ENCODE measurements around the gene TRAPPC8.

DNA sequence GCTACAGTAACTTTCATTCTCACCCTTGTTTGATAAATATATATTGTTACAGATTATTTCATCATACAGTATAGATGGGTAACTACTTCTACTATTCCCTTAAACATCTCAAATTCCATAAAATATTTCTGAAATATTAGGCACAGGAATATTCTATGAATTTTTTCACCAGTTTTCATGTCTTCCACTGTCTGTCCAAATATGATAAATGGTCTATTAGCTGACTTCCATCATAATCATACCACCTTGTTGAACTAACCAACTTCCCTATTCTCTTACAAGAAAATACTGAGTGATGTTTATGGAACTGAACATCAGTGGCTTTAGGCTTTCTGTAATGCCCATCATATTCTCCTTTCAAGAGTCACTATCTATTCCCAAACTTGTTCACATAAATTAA is 82.4 kb downstream of the TRAPPC8 start:
- TF ChIP-seq, protein P1, sequence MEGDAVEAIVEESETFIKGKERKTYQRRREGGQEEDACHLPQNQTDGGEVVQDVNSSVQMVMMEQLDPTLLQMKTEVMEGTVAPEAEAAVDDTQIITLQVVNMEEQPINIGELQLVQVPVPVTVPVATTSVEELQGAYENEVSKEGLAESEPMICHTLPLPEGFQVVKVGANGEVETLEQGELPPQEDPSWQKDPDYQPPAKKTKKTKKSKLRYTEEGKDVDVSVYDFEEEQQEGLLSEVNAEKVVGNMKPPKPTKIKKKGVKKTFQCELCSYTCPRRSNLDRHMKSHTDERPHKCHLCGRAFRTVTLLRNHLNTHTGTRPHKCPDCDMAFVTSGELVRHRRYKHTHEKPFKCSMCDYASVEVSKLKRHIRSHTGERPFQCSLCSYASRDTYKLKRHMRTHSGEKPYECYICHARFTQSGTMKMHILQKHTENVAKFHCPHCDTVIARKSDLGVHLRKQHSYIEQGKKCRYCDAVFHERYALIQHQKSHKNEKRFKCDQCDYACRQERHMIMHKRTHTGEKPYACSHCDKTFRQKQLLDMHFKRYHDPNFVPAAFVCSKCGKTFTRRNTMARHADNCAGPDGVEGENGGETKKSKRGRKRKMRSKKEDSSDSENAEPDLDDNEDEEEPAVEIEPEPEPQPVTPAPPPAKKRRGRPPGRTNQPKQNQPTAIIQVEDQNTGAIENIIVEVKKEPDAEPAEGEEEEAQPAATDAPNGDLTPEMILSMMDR (IDR thresholded peaks at IDR 0.05; ENCODE audit: low read depth, low read length, poor library complexity, severe bottlenecking), result no peak
- no peak for TF ChIP-seq EZH2phosphoT487 (IDR thresholded peaks at IDR 0.05; ENCODE audit: borderline replicate concordance, low read length)
